PC-9 (cell line): ENCODE measurements around the gene CSF3R. TPM values are rescaled to one million over a fixed set of nuclear protein-coding genes. Genes with fewer than 3 reads are reported as not detected.
A peak's percentile ranks its signal among the peaks of the same experiment; 100 is the strongest.

Experiments used
- BruUV-seq: library from RNA; stranded (reverse); fragments of 400-500 nt; replicated peaks from 2 replicates; lab custom pipeline; 2021; lab: Mats Ljungman, UMichigan
- CTCF ChIA-PET: fragments of 300-600 bp; sonication (Branson Sonifier 250); formaldehyde crosslinking; loops from one replicate; lab custom pipeline; 2022; ENCODE audit warnings: antibody characterized with exemption; lab: Charles Lee
- POLR2A ChIA-PET: fragments of 300-600 bp; sonication (Branson Sonifier 250); formaldehyde crosslinking; loops from one replicate; lab custom pipeline; 2022; ENCODE audit warnings: antibody characterized with exemption; ENCODE audit not compliant: unreplicated experiment; lab: Charles Lee
- DNase-seq, 2 experiments: peaks; one replicate each; pipeline versions ENCODE4 v3.0.0 to v3.0.0-alpha.2; 2015 to 2022; ENCODE audit warnings: mixed read lengths in 1 of 2
- H2AFZ ChIP-seq: fragments of 200-600 bp; sonication (generic); 2 replicates; pipeline ENCODE4 v1.8.1; 2017; ENCODE audit warnings: antibody characterized with exemption
- H3F3A ChIP-seq: fragments of 200-600 bp; sonication (generic); 2 replicates; pipeline ENCODE4 v1.8.1; 2017; ENCODE audit warnings: antibody characterized with exemption, mild to moderate bottlenecking, low read depth; ENCODE audit not compliant: insufficient read depth
- H3K27ac ChIP-seq: fragments of 200-600 bp; sonication (generic); 2 replicates; pipeline ENCODE4 v1.6.1; 2016; ENCODE audit warnings: mixed run types
- H3K27me3 ChIP-seq: fragments of 200-600 bp; sonication (generic); 2 replicates; pipeline ENCODE4 v1.6.1; 2016; ENCODE audit warnings: low read depth, mixed run types; ENCODE audit not compliant: insufficient read depth
- H3K36me3 ChIP-seq: fragments of 200-600 bp; sonication (generic); 2 replicates; pipeline ENCODE4 v1.6.1; 2016; ENCODE audit warnings: low read depth, mixed run types
- H3K4me1 ChIP-seq: fragments of 200-600 bp; sonication (generic); replicated peaks from 2 replicates; pipeline ENCODE4 v1.6.1; 2016; ENCODE audit warnings: mixed run types; ENCODE audit not compliant: insufficient read depth
- H3K4me2 ChIP-seq: fragments of 200-600 bp; sonication (generic); 2 replicates; pipeline ENCODE4 v1.6.1; 2017; ENCODE audit warnings: mixed run types
- H3K4me3 ChIP-seq: fragments of 200-600 bp; sonication (generic); 2 replicates; pipeline ENCODE4 v1.6.1; 2016; ENCODE audit warnings: mixed run types
- H3K79me2 ChIP-seq: fragments of 200-600 bp; sonication (generic); 2 replicates; pipeline ENCODE4 v1.6.1; 2017; ENCODE audit warnings: low read depth, mixed run types
- H3K9me2 ChIP-seq: fragments of 200-600 bp; sonication (generic); 2 replicates; pipeline ENCODE4 v1.8.1; 2017; ENCODE audit warnings: mild to moderate bottlenecking; ENCODE audit not compliant: insufficient read depth
- H3K9me3 ChIP-seq: fragments of 200-600 bp; sonication (generic); 2 replicates; pipeline ENCODE4 v1.8.1; 2016; ENCODE audit warnings: low read depth; ENCODE audit not compliant: insufficient read depth
- H4K20me1 ChIP-seq: fragments of 200-600 bp; sonication (generic); 2 replicates; pipeline ENCODE4 v1.8.1; 2017; ENCODE audit not compliant: insufficient read depth
- CTCF ChIP-seq: fragments of 200-600 bp; sonication (generic); conservative IDR thresholded peaks from 2 replicates; pipeline ENCODE4 v1.6.1; 2017; ENCODE audit warnings: mixed run types, antibody characterized with exemption, mild to moderate bottlenecking, moderate library complexity
- EZH2 ChIP-seq: fragments of 200-600 bp; sonication (generic); IDR thresholded peaks from 2 replicates; pipeline ENCODE4 v1.8.0; 2017; ENCODE audit warnings: antibody characterized with exemption, low read depth
- intact Hi-C: fragments of 100-400 bp; cut with micrococcal nuclease; formaldehyde crosslinking; loops from one replicate; pipeline ENCODE4 v1.10.0; 2022; ENCODE audit not compliant: unreplicated experiment
- total RNA-seq: library from RNA; stranded (reverse); gene quantifications from 2 replicates; pipeline ENCODE4 v1.2.3, GENCODE V29; 2021

The CSF3R gene
- total RNA-seq, 1 experiment from 2014 or later: not detected

GRCh38 chr1:36420836-36421317 lies 61.8 kb downstream of the CSF3R start:
- BruUV-seq: no TSS peak
- no peak for TF ChIP-seq EZH2
- TF ChIP-seq CTCF: peak; percentile 91
- intact Hi-C loops: loop anchor here (1.0 to 2.0 kb wide), 7 partner anchors 34 to 322 kb away; partner anchors contain the start of gene TRAPPC3
- Histone ChIP-seq H3K36me3 (no peaks in the 10 kb centered on the region), H3K9me3 (no peaks in the 10 kb centered on the region), H3K27ac (no peak overlapping the region), H4K20me1 (no peaks in the 10 kb centered on the region), H3K4me1 (peaks cover 21% of the 10 kb centered on the region), H2AFZ (no peak overlapping the region), H3K79me2 (no peaks in the 10 kb centered on the region), H3K4me2 (peak overlapping the region; percentile 25; the same call in 1 of the 2 replicates), H3F3A (peaks cover 15% of the 10 kb centered on the region), H3K4me3 (no peak overlapping the region), H3K9me2 (no peaks in the 10 kb centered on the region), H3K27me3 (no peaks in the 10 kb centered on the region)
- ChIA-PET POLR2A (interaction anchor here (0.7 kb wide), 1 partner anchor 89 kb away, joined by 4 read pairs; no protein-coding TSS in a partner anchor), CTCF (interaction anchor here (1.6 kb wide), 1 partner anchor 121 kb away, joined by 3 read pairs; no protein-coding TSS in a partner anchor)
- DNase-seq: peak; percentile 72 to 93

GRCh38 chr1:36420409-36420808 lies 62.3 kb downstream of the CSF3R start:
- no peaks in the 10 kb centered on the region for H3K9me3 ChIP-seq
- H3K36me3 ChIP-seq: no peaks in the 10 kb centered on the region
- TF ChIP-seq EZH2: no peak
- TF ChIP-seq CTCF: no peak
- no peaks in the 10 kb centered on the region for H3K27me3 ChIP-seq
- no peaks in the 10 kb centered on the region for H3K79me2 ChIP-seq
- H4K20me1 ChIP-seq: no peaks in the 10 kb centered on the region
- DNase-seq: no peak
- POLR2A ChIA-PET: interaction anchor here (0.6 to 0.7 kb wide), 2 partner anchors 88 to 121 kb away, joined by 3 to 4 read pairs; no protein-coding TSS in a partner anchor
- H3K4me2 ChIP-seq: peak overlapping the region; percentile 25; the same call in 1 of the 2 replicates
- no TSS peak for BruUV-seq
- no peak overlapping the region for H3K27ac ChIP-seq
- H3K4me1 ChIP-seq: peaks cover 18% of the 10 kb centered on the region
- peaks cover 15% of the 10 kb centered on the region for H3F3A ChIP-seq
- CTCF ChIA-PET: interaction anchor here (1.5 kb wide), 1 partner anchor 78 kb away, joined by 9 read pairs; no protein-coding TSS in a partner anchor
- intact Hi-C loops: loop anchor here (1.0 to 2.0 kb wide), 6 partner anchors 33 to 321 kb away; partner anchors contain the start of gene TRAPPC3
- no peak overlapping the region for H3K4me3 ChIP-seq
- H3K9me2 ChIP-seq: no peaks in the 10 kb centered on the region
- H2AFZ ChIP-seq: no peak overlapping the region

GRCh38 chr1:36419569-36419968 lies 63.1 kb downstream of the CSF3R start:
- no peaks in the 10 kb centered on the region for H3K36me3 ChIP-seq
- peaks cover 18% of the 10 kb centered on the region for H3K4me1 ChIP-seq
- no peak overlapping the region for H3K4me3 ChIP-seq
- H3K9me2 ChIP-seq: no peaks in the 10 kb centered on the region
- CTCF ChIA-PET: interaction anchor here (0.6 to 1.5 kb wide), 3 partner anchors 10 to 77 kb away, joined by 4 to 9 read pairs (median 4); no protein-coding TSS in a partner anchor
- H3K27ac ChIP-seq: no peak overlapping the region
- no peaks in the 10 kb centered on the region for H3K27me3 ChIP-seq
- H4K20me1 ChIP-seq: no peaks in the 10 kb centered on the region
- BruUV-seq: no TSS peak
- POLR2A ChIA-PET: interaction anchor here (0.5 kb wide), 1 partner anchor 161 kb away, joined by 3 read pairs; no protein-coding TSS in a partner anchor
- TF ChIP-seq CTCF: no peak
- TF ChIP-seq EZH2: no peak
- no peaks in the 10 kb centered on the region for H3K9me3 ChIP-seq
- H3K79me2 ChIP-seq: no peaks in the 10 kb centered on the region
- no peak for DNase-seq
- intact Hi-C loops: no loop called here
- H3K4me2 ChIP-seq: no peak overlapping the region
- H3F3A ChIP-seq: peaks cover 15% of the 10 kb centered on the region
- H2AFZ ChIP-seq: no peak overlapping the region
